ENCODE results near the gene CTSD. TPM values are rescaled to one million over a fixed set of nuclear protein-coding genes. Genes with fewer than 3 reads are reported as not detected.

Gene CTSD
- total and polyA plus RNA-seq, 2 of the 4 experiments (the other 2 are of a cell fraction), result 39.8 to 166 TPM

- no peak overlapping the region for H2BK120ac ChIP-seq (ENCODE audit: low read depth, low read length)
- intact Hi-C loops (cut with micrococcal nuclease), result no loop called here
- no peak overlapping the region for H3K4me3 ChIP-seq (ENCODE audit: insufficient read depth, low read depth, low read length)
- H3K18ac ChIP-seq (ENCODE audit: low read depth, low read length), result no peak overlapping the region
- H4K91ac ChIP-seq (ENCODE audit: insufficient read depth, low read depth, low read length), result no peak overlapping the region
- H3K23ac ChIP-seq (ENCODE audit: low read depth, low read length), result no peak overlapping the region
- TF ChIP-seq CEBPB (IDR thresholded peaks at IDR 0.05; ENCODE audit: low read depth, low read length) (no peak), ELK1 (IDR thresholded peaks at IDR 0.05; ENCODE audit: borderline replicate concordance, low read depth, low read length) (no peak), FOS (IDR thresholded peaks at IDR 0.05; ENCODE audit: low read depth, low read length) (no peak), CHD1 (IDR thresholded peaks at IDR 0.05; ENCODE audit: low read depth, low read length) (no peak), NFE2L2 (IDR thresholded peaks at IDR 0.05; ENCODE audit: low read depth, low read length) (no peak)
- H4K8ac ChIP-seq (ENCODE audit: low read depth in 2 of 2, low read length in 2 of 2), result no peak overlapping the region
- H3K14ac ChIP-seq (replicated peaks; ENCODE audit: low read depth, low read length), result no peak overlapping the region
- H3K4me1 ChIP-seq (ENCODE audit: control insufficient read depth, insufficient read depth, low read length), result no peaks in the 10 kb centered on the region
- H2BK5ac ChIP-seq (ENCODE audit: low read depth, low read length, poor library complexity, severe bottlenecking), result no peak overlapping the region
- H2AFZ ChIP-seq (replicated peaks; ENCODE audit: low read length, poor library complexity), result no peak overlapping the region
- no peaks in the 10 kb centered on the region; the same call in 1 of the 2 replicates for H3K9me1 ChIP-seq (ENCODE audit: insufficient read depth, low read length)
- POLR2A ChIA-PET (ENCODE audit: unreplicated experiment), result interaction anchor here (0.6 kb wide), 1 partner anchor 127 kb away, joined by 3 read pairs; no protein-coding TSS in a partner anchor
- dilution Hi-C loops (cut with HindIII; ENCODE audit: low sequenced_read_pairs, unreplicated experiment), result no loop called here
- H4K5ac ChIP-seq (ENCODE audit: low read depth, low read length), result no peak overlapping the region
- no peak overlapping the region for H3K4ac ChIP-seq (ENCODE audit: low read depth, low read length)
- DNase-seq, result no peak
- WGBS, 2 experiments (ENCODE audit: extremely low coverage in 2 of 2, insufficient read length in 1 of 2), result 77% methylated on average over 3 of the region's 15 CpGs; no CpG with 5 or more reads in 1 of the 2 experiments
- peaks cover 3% of the 10 kb centered on the region for H3K9me3 ChIP-seq (ENCODE audit: control insufficient read depth, insufficient read depth, low read length)
- H3K27me3 ChIP-seq (ENCODE audit: control insufficient read depth, insufficient read depth, low read length), result peaks cover 49% of the 10 kb centered on the region
- no TSS peak for BruUV-seq (replicated peaks)
- H3K27ac ChIP-seq (ENCODE audit: insufficient read depth, low read length), result no peak overlapping the region
- H2BK20ac ChIP-seq (ENCODE audit: low read depth, low read length), result no peak overlapping the region
- no peak overlapping the region for H3K4me2 ChIP-seq (ENCODE audit: low read depth, low read length)
- no peak overlapping the region for H3K9ac ChIP-seq (ENCODE audit: low read depth, low read length)
- in situ Hi-C loops (cut with MboI; ENCODE audit: low sequenced_read_pairs), result no loop called here
- H3K79me1 ChIP-seq (ENCODE audit: low read depth in 1 of 2, low read length in 2 of 2), result no peaks in the 10 kb centered on the region
- H3K36me3 ChIP-seq (ENCODE audit: control insufficient read depth, insufficient read depth, low read length), result no peaks in the 10 kb centered on the region
- H4K20me1 ChIP-seq (ENCODE audit: insufficient read depth, low read length), result no peaks in the 10 kb centered on the region
- no peak overlapping the region for H2BK15ac ChIP-seq (ENCODE audit: low read depth, low read length)
- CTCF ChIA-PET, result interaction anchor here (1.2 kb wide), 1 partner anchor 12 kb away, joined by 4 read pairs; no protein-coding TSS in a partner anchor
- ATAC-seq (ENCODE audit: low read depth), result no peak
- H2AK9ac ChIP-seq (replicated peaks; ENCODE audit: low read depth, low read length, poor library complexity), result no peak overlapping the region
- no peak overlapping the region for H3K56ac ChIP-seq (ENCODE audit: extremely low read depth, insufficient read depth, low read length)
- H2AK5ac ChIP-seq (ENCODE audit: low read depth, low read length), result no peak overlapping the region
These were observed 58.3 kb downstream of the CTSD start for GRCh38 chr11:1705126-1706052.

Data from IMR-90 (cell line).